ENCODE measurements around the gene TDRD12.

Gene TDRD12

DNA sequence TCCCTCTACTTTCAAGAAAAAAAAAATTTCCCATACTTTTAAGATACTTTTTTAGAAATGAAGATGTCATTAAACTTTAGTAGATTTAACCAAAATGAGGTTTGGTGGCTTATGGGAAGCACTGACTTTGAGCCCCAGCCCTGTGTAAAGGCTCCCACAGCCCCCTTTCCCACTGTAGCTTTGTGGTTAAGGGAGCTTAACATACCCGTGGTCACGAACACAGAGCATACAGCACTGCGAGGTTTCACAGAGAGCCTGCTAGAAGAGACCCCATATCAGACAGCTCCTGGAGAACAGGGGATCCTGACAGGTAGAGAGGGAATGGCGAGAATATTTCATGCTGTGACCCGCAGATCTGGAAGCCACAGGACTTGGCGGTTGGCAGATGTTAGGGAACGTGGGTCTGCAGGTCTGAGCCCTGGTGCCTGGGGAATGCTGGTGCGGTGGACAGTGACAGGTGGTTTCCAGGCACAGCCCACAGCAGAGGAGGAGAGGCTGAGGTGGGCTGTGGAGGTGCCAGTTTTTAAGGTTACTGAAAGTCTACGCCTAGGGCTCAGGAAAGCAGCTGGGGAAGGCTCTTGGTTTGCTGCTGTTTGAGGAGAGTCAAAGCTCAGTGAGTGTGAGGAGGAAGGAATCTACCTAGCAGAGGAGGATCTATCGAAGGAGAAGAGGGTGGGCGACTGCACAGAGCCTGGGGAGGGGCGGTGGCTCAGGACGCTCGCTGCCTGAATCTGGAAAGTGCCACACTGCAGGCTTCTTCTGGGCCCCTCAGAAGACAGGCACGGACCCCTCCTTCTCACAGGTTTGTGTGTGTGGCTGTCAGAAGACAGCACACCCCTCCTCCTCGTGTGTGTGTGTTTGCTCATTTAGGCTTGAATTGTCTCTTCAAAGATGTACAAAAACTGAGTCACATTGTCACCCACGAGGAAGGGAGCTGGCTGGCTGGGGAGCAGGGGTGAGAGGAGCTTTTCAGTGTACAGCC, 100.1 kb downstream of the TDRD12 start:
- H3K9ac ChIP-seq: no peak overlapping the region
- H3K36me3 ChIP-seq (ENCODE audit: insufficient read depth): no peaks in the 10 kb centered on the region
- no peak overlapping the region for H3K4me3 ChIP-seq (IDR thresholded peaks at IDR 0.05; ENCODE audit: insufficient read depth, low read depth, low read length)
- no peak overlapping the region for H3K4me2 ChIP-seq
- H4K20me1 ChIP-seq (ENCODE audit: insufficient read depth): no peaks in the 10 kb centered on the region
- peaks cover 5% of the 10 kb centered on the region for H3K4me1 ChIP-seq (ENCODE audit: low read depth, poor library complexity, severe bottlenecking)
- TF ChIP-seq CTCF (conservative IDR thresholded peaks at IDR 0.05; ENCODE audit: low read depth, low read length): no peak
- no peaks in the 10 kb centered on the region for H3K79me2 ChIP-seq (ENCODE audit: insufficient read depth, low read depth)
- no peak overlapping the region; the same call in 1 of the 2 replicates for H2AFZ ChIP-seq (ENCODE audit: low read depth)
- no peak overlapping the region for H3K27ac ChIP-seq
- H3K27me3 ChIP-seq (ENCODE audit: insufficient read depth, low read depth): no peaks in the 10 kb centered on the region

- Histone ChIP-seq H3K79me2 (ENCODE audit: insufficient read depth, low read depth) (no peaks in the 10 kb centered on the region), H3K36me3 (ENCODE audit: insufficient read depth) (no peaks in the 10 kb centered on the region), H3K4me3 (IDR thresholded peaks at IDR 0.05; ENCODE audit: insufficient read depth, low read depth, low read length) (no peak overlapping the region), H3K27me3 (ENCODE audit: insufficient read depth, low read depth) (no peaks in the 10 kb centered on the region), H2AFZ (ENCODE audit: low read depth) (no peak overlapping the region), H3K4me1 (ENCODE audit: low read depth, poor library complexity, severe bottlenecking) (peaks cover 5% of the 10 kb centered on the region), H3K9ac (no peak overlapping the region), H4K20me1 (ENCODE audit: insufficient read depth) (no peaks in the 10 kb centered on the region), H3K4me2 (no peak overlapping the region), H3K27ac (no peak overlapping the region)
- no peak for TF ChIP-seq CTCF (conservative IDR thresholded peaks at IDR 0.05; ENCODE audit: low read depth, low read length)
Observed at GRCh38 chr19:32822916-32823746, 103.6 kb downstream of the TDRD12 start.

DNA sequence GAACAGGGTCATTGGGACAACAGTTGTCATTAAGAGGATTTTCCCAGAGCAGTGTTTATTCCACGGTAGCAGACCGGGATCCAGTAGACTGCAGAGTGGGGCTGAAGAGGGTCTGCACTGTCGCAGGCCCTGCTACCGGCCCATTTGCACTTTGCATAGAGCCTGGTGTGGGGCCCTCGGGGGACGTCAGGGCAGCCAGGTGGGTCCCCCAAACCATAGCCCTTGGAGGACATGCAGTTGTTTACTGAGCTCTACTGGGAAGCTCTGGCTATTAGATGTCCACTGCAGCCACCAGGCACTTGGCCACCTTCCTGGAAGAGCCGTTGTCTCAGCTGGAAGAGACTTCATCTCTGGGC, 104.2 kb downstream of the TDRD12 start:
- Histone ChIP-seq H3K4me1 (ENCODE audit: low read depth, poor library complexity, severe bottlenecking) (peaks cover 5% of the 10 kb centered on the region), H3K27me3 (ENCODE audit: insufficient read depth, low read depth) (no peaks in the 10 kb centered on the region), H4K20me1 (ENCODE audit: insufficient read depth) (no peaks in the 10 kb centered on the region), H3K36me3 (ENCODE audit: insufficient read depth) (no peaks in the 10 kb centered on the region), H3K27ac (no peak overlapping the region), H3K4me2 (no peak overlapping the region), H3K9ac (no peak overlapping the region), H2AFZ (ENCODE audit: low read depth) (no peak overlapping the region), H3K79me2 (ENCODE audit: insufficient read depth, low read depth) (no peaks in the 10 kb centered on the region), H3K4me3 (IDR thresholded peaks at IDR 0.05; ENCODE audit: insufficient read depth, low read depth, low read length) (no peak overlapping the region)
- no peak for TF ChIP-seq CTCF (conservative IDR thresholded peaks at IDR 0.05; ENCODE audit: low read depth, low read length)

- Histone ChIP-seq H3K79me2 (ENCODE audit: insufficient read depth, low read depth) (no peaks in the 10 kb centered on the region), H3K27ac (no peak overlapping the region), H3K27me3 (ENCODE audit: insufficient read depth, low read depth) (no peaks in the 10 kb centered on the region), H2AFZ (ENCODE audit: low read depth) (no peak overlapping the region), H3K9ac (no peak overlapping the region), H3K4me3 (IDR thresholded peaks at IDR 0.05; ENCODE audit: insufficient read depth, low read depth, low read length) (no peak overlapping the region), H3K4me2 (no peak overlapping the region), H4K20me1 (ENCODE audit: insufficient read depth) (no peaks in the 10 kb centered on the region), H3K36me3 (ENCODE audit: insufficient read depth) (no peaks in the 10 kb centered on the region), H3K4me1 (ENCODE audit: low read depth, poor library complexity, severe bottlenecking) (peaks cover 5% of the 10 kb centered on the region)
- no peak for TF ChIP-seq CTCF (conservative IDR thresholded peaks at IDR 0.05; ENCODE audit: low read depth, low read length)
Observed at GRCh38 chr19:32824191-32824751, 104.7 kb downstream of the TDRD12 start.
